SK-N-MC (cell line): ENCODE measurements around the gene RABAC1.
A peak's percentile ranks its signal among the peaks of the same experiment; 100 is the strongest.

Experiments used
- DNase-seq: peaks from one replicate; pipeline ENCODE4 v3.0.0-alpha.2; 2011; ENCODE audit warnings: low read depth, low spot score
- H3K27ac ChIP-seq: fragments of 200-600 bp; sonication (generic); 2 replicates; pipeline ENCODE4 v1.5.1; 2016; ENCODE audit warnings: mixed run types
- H3K36me3 ChIP-seq: fragments of 200-600 bp; sonication (generic); 2 replicates; pipeline ENCODE4 v1.6.1; 2017; ENCODE audit warnings: antibody characterized with exemption, low read length, mixed read lengths; ENCODE audit not compliant: insufficient read depth
- H3K4me3 ChIP-seq: fragments of 200-600 bp; sonication (generic); 2 replicates; pipeline ENCODE4 v1.5.1; 2016
- H3K9ac ChIP-seq: fragments of 200-600 bp; sonication (generic); 2 replicates; pipeline ENCODE4 v1.8.0; 2017; ENCODE audit warnings: mixed run types, mixed read lengths; ENCODE audit not compliant: insufficient read length
- H3K9me3 ChIP-seq: fragments of 200-600 bp; sonication (generic); 2 replicates; pipeline ENCODE4 v1.6.1; 2017; ENCODE audit warnings: low read depth, mild to moderate bottlenecking, antibody characterized with exemption, low read length, moderate library complexity, mixed read lengths
- EZH2 ChIP-seq: fragments of 200-600 bp; sonication (generic); IDR thresholded peaks from one replicate; pipeline ENCODE4 v1.6.1; 2017; ENCODE audit warnings: antibody characterized with exemption
- FOXP2 ChIP-seq: optimal IDR thresholded peaks from 2 replicates; pipeline ENCODE3; 2011; ENCODE audit warnings: mild to moderate bottlenecking, moderate library complexity; ENCODE audit not compliant: insufficient read depth; ENCODE audit errors: extremely low read length, control extremely low read depth
- POLR2AphosphoS5 ChIP-seq: IDR thresholded peaks from 2 replicates; pipeline ENCODE4 v1.6.1; 2012; ENCODE audit warnings: mild to moderate bottlenecking, low read depth, low read length, borderline replicate concordance

Gene RABAC1

GRCh38 chr19:41957838-41958366 lies 1.2 kb downstream of the RABAC1 start:
- DNase-seq: no peak
- H3K27ac ChIP-seq: peak overlapping the region; percentile 42; the same call in 1 of the 2 replicates
- TF ChIP-seq EZH2: no peak
- TF ChIP-seq FOXP2: no peak
- no peak for TF ChIP-seq POLR2AphosphoS5
- no peaks in the 10 kb centered on the region; the same call in 1 of the 2 replicates for H3K36me3 ChIP-seq
- H3K4me3 ChIP-seq: peak overlapping the region; percentile 91
- H3K9ac ChIP-seq: peak overlapping the region; percentile 37
- H3K9me3 ChIP-seq: no peaks in the 10 kb centered on the region

DNA sequence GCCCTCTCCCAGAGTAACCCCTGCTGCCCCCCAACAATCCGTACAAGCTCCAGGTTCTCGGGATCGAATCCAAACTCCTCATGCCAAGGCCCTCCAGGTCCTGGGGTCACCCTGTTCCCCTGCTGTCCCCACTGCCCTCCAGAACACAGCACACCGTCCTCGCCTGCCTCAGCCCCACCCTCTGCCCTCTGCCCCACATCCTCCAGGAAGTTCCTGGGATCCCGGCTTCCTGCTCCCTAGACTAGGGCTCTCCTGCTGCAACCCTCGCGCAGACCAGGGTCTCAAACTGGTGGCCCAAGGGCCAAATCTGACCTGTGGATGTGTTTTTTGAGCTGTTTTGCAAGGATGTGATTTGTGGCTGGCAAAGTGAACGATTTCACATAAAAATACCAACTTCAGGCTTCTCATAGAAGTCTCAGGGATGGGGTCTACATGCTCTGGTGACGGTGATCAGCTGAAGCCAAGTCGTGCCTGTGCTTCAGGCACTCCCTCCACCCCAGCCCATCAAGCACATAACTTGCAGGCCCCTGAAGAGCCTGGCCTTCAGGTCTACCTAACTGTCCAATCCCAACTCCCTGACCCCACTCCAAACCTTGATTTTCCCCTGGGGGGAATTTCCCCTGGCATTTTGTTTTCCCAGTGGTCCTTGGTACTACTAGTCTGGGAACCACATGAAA lies 1.8 kb downstream of the RABAC1 start:
- H3K4me3 ChIP-seq: peak overlapping the region; percentile 91; the same call in 1 of the 2 replicates
- no peak for DNase-seq
- H3K9me3 ChIP-seq: no peaks in the 10 kb centered on the region
- H3K9ac ChIP-seq: peak overlapping the region; percentile 37
- H3K27ac ChIP-seq: peak overlapping the region; percentile 42; the same call in 1 of the 2 replicates
- H3K36me3 ChIP-seq: no peaks in the 10 kb centered on the region; the same call in 1 of the 2 replicates
- TF ChIP-seq FOXP2 (no peak), POLR2AphosphoS5 (no peak), EZH2 (no peak)

DNA sequence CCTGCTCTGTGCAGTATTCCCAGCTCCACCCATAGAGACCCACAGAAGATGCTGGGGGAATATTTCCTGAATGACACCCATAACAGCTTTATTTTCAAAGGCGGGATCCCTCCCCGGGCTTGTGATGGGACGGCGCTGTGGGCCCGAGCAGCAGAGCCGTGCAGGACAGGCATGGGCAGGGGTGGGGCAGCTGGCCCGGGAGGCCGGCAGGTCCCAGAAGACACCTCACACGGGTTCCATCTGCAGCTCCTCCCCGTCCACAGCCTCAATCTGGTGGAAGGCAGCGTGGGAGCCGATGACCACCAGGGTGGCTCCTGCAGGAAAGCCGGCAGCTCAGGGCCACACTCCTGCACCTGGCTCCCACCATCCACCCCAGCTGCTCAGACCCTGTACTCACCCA lies 2.5 kb downstream of the RABAC1 start:
- TF ChIP-seq EZH2: no peak
- TF ChIP-seq POLR2AphosphoS5: no peak
- TF ChIP-seq FOXP2: no peak

DNA sequence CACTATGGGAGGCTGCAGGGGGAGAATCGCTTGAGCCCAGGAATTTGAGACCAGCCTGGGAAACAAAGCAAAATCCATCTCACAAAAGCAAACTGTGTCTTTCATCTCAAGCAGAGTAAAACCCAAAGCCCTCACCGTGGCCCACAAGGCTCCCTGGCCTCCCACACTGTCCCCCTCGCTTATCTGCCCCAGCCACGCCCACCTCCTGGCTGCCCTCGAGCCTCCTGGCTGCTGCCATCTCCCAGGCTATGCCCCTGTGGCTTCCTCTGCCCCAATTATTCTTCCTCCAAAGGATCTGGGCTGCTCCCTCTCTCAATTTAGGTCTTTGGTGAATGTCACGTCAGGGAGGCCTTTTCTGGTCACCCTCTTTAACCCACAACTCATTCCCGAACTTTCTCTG lies 3.6 kb downstream of the RABAC1 start:
- TF ChIP-seq EZH2 (no peak), POLR2AphosphoS5 (no peak), FOXP2 (no peak)
- no peak for DNase-seq
- no peak overlapping the region for H3K4me3 ChIP-seq
- H3K36me3 ChIP-seq: no peaks in the 10 kb centered on the region; the same call in 1 of the 2 replicates
- H3K27ac ChIP-seq: 0 out of 2 replicates have a peak overlapping the region, but pooled peaks have one; percentile 16
- no peaks in the 10 kb centered on the region for H3K9me3 ChIP-seq
- H3K9ac ChIP-seq: no peak overlapping the region

More for the DNA sequence above, 2.5 kb downstream of the RABAC1 start:
- no peak overlapping the region for H3K27ac ChIP-seq
- H3K9me3 ChIP-seq: no peaks in the 10 kb centered on the region
- no peak overlapping the region for H3K4me3 ChIP-seq
- DNase-seq: no peak
- H3K9ac ChIP-seq: no peak overlapping the region
- H3K36me3 ChIP-seq: no peaks in the 10 kb centered on the region; the same call in 1 of the 2 replicates

DNA sequence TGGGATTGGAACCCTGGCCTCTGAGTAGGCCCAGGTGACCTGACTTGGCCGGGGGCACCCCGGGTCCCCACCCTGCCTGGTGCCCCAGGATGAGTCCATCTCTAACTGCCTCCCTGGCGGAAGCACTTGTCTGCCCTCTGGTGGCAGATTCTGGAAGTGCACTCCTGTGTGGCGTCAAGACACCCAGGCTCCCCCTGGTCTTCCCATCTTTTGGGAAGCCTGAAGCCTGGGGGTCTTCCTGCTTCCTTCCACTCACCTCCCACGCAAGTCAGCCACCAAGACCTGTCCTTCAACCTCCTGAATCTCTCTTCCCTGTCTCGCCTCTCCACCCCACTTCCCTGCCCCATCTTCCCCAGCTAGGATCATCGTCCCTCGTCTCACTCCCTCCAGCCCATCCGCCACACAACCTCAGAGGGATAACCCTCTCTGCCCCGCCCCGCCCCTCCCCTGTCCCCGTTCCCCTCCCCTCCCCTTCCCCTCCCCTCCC lies 7.4 kb downstream of the RABAC1 start:
- TF ChIP-seq EZH2 (no peak), FOXP2 (no peak), POLR2AphosphoS5 (no peak)
- H3K9ac ChIP-seq: no peak overlapping the region
- H3K9me3 ChIP-seq: no peaks in the 10 kb centered on the region
- H3K36me3 ChIP-seq: no peaks in the 10 kb centered on the region; the same call in 1 of the 2 replicates
- peak overlapping the region; percentile 29 for H3K4me3 ChIP-seq
- H3K27ac ChIP-seq: no peak overlapping the region
- no peak for DNase-seq

GRCh38 chr19:41947091-41947490 lies 12.0 kb downstream of the RABAC1 start:
- no peak overlapping the region for H3K9ac ChIP-seq
- H3K4me3 ChIP-seq: no peak overlapping the region
- no peak overlapping the region for H3K27ac ChIP-seq
- no peaks in the 10 kb centered on the region for H3K36me3 ChIP-seq
- no peak for TF ChIP-seq POLR2AphosphoS5
- no peaks in the 10 kb centered on the region for H3K9me3 ChIP-seq
- no peak for DNase-seq

- TF ChIP-seq EZH2 (no peak), FOXP2 (no peak), POLR2AphosphoS5 (no peak)
- Histone ChIP-seq H3K9ac (no peak overlapping the region), H3K27ac (no peak overlapping the region), H3K36me3 (no peaks in the 10 kb centered on the region), H3K9me3 (no peaks in the 10 kb centered on the region), H3K4me3 (no peak overlapping the region)
- DNase-seq: no peak
Observed at GRCh38 chr19:41945135-41945766, 13.9 kb downstream of the RABAC1 start.

DNA sequence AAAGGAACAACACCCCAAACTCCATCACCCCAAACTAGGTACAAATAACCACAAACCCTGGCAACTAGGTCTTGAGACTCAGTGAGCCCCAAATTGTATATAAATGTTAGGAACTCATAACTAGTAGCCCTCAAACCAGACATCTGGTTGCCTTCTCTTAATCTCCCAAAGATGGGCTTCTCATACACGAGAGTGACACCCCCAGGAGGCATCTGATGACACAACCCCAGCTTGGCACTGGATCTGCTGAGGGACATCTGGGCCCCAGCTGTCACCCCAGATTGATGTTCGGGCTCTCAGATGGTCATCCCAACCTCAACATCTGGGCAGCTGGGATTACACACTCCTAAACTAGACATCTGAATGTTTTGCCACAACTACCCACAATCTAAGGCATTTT lies 14.8 kb downstream of the RABAC1 start:
- no peak for DNase-seq
- no peak overlapping the region for H3K9ac ChIP-seq
- no peak overlapping the region for H3K27ac ChIP-seq
- H3K36me3 ChIP-seq: no peaks in the 10 kb centered on the region
- no peak for TF ChIP-seq FOXP2
- no peak for TF ChIP-seq EZH2
- TF ChIP-seq POLR2AphosphoS5: no peak
- H3K9me3 ChIP-seq: no peaks in the 10 kb centered on the region
- no peak overlapping the region for H3K4me3 ChIP-seq
